GM23338 (cell line): ENCODE data around the gene RAB11A. TPM values are rescaled to one million over a fixed set of nuclear protein-coding genes. Genes with fewer than 3 reads are reported as not detected.

Experiments
- ATAC-seq: fragments of 200-7000 bp; cut with Tn5 transposase; 3 replicates; pipeline ENCODE4 v1.9.1; 2020
- DNase-seq: peaks from one replicate; pipeline ENCODE4 v3.0.0-alpha.2; 2015; ENCODE audit warnings: low spot score
- H2AFZ ChIP-seq: fragments of 200-600 bp; sonication (generic); 2 replicates; pipeline ENCODE4 v1.8.0; 2016; ENCODE audit warnings: antibody characterized with exemption, mild to moderate bottlenecking, moderate library complexity
- H3F3A ChIP-seq: fragments of 200-600 bp; sonication (generic); replicated peaks from 2 replicates; pipeline ENCODE4 v1.8.0; 2017; ENCODE audit warnings: antibody characterized with exemption, mixed run types, low read depth
- H3K27ac ChIP-seq: fragments of 200-600 bp; sonication (generic); 2 replicates; pipeline ENCODE4 v1.6.1; 2016; ENCODE audit warnings: low read depth
- H3K27me3 ChIP-seq: fragments of 200-600 bp; sonication (generic); 2 replicates; pipeline ENCODE4 v1.8.0; 2016; ENCODE audit warnings: mild to moderate bottlenecking, mixed run types, moderate library complexity; ENCODE audit not compliant: insufficient read depth
- H3K36me3 ChIP-seq: fragments of 200-600 bp; sonication (generic); 2 replicates; pipeline ENCODE4 v1.8.0; 2016; ENCODE audit warnings: mild to moderate bottlenecking; ENCODE audit not compliant: insufficient read depth
- H3K4me1 ChIP-seq: fragments of 200-600 bp; sonication (generic); 2 replicates; pipeline ENCODE4 v1.8.0; 2016; ENCODE audit warnings: mild to moderate bottlenecking, moderate library complexity; ENCODE audit not compliant: insufficient read depth
- H3K4me2 ChIP-seq: fragments of 200-600 bp; sonication (generic); 2 replicates; pipeline ENCODE4 v1.7.1; 2017; ENCODE audit warnings: mixed run types
- H3K4me3 ChIP-seq: fragments of 200-600 bp; sonication (generic); 2 replicates; pipeline ENCODE4 v1.6.1; 2016; ENCODE audit warnings: mixed run types
- H3K79me2 ChIP-seq: fragments of 200-600 bp; sonication (generic); replicated peaks from 2 replicates; pipeline ENCODE4 v1.8.0; 2017; ENCODE audit warnings: mild to moderate bottlenecking; ENCODE audit not compliant: insufficient read depth
- H3K9me2 ChIP-seq: fragments of 200-600 bp; sonication (generic); 2 replicates; pipeline ENCODE4 v1.8.0; 2017; ENCODE audit not compliant: insufficient read depth
- H4K20me1 ChIP-seq: fragments of 200-600 bp; sonication (generic); replicated peaks from 2 replicates; pipeline ENCODE4 v1.8.0; 2017; ENCODE audit warnings: mild to moderate bottlenecking; ENCODE audit not compliant: insufficient read depth
- H3K27ac Mint-ChIP-seq: 2 replicates; pipeline ENCODE4 v1.8.0; 2020; ENCODE audit warnings: inconsistent platforms, mild to moderate bottlenecking, moderate library complexity, mixed read lengths
- H3K27me3 Mint-ChIP-seq: 3 replicates; pipeline ENCODE4 v1.8.0; 2022; ENCODE audit warnings: low read depth, mild to moderate bottlenecking, moderate library complexity, mixed read lengths, inconsistent platforms; ENCODE audit not compliant: insufficient read depth, poor library complexity
- H3K36me3 Mint-ChIP-seq: 3 replicates; pipeline ENCODE4 v1.8.0; 2021; ENCODE audit warnings: low read depth, mild to moderate bottlenecking, inconsistent platforms, moderate library complexity, mixed read lengths
- H3K4me1 Mint-ChIP-seq: 3 replicates; pipeline ENCODE4 v1.8.0; 2020; ENCODE audit warnings: mild to moderate bottlenecking, inconsistent platforms, mixed read lengths
- H3K4me3 Mint-ChIP-seq: 3 replicates; pipeline ENCODE4 v1.8.0; 2021; ENCODE audit warnings: moderate library complexity, mild to moderate bottlenecking, inconsistent platforms, mixed read lengths
- H3K9me3 Mint-ChIP-seq: 3 replicates; pipeline ENCODE4 v1.8.0; 2020; ENCODE audit warnings: moderate library complexity, mild to moderate bottlenecking, inconsistent platforms, mixed read lengths
- CREB1 ChIP-seq: fragments of 250-450 bp; sonication (Bioruptor Pico); IDR thresholded peaks from 2 replicates; pipeline ENCODE4 v1.5.0; 2020; ENCODE audit warnings: low read depth, mild to moderate bottlenecking, moderate library complexity
- CTCF ChIP-seq, 2 experiments: fragments of 200-600 bp in 1 of 2; sonication (generic) in 1 of 2; conservative IDR thresholded peaks; 2 replicates each; pipeline versions ENCODE4 v1.5.1 to v1.6.1; 2016 to 2017; ENCODE audit warnings: antibody characterized with exemption in 2 of 2, low read depth in 2 of 2, mild to moderate bottlenecking in 2 of 2, moderate library complexity in 1 of 2
- ETS1 ChIP-seq: IDR thresholded peaks from 2 replicates; pipeline ENCODE4 v1.6.1; 2016; ENCODE audit warnings: antibody characterized with exemption
- EZH2 ChIP-seq: fragments of 200-600 bp; sonication (generic); IDR thresholded peaks from one replicate; pipeline ENCODE4 v1.8.0; 2017; ENCODE audit warnings: antibody characterized with exemption, mild to moderate bottlenecking, low read depth; ENCODE audit not compliant: unreplicated experiment
- EZH2phosphoT487 ChIP-seq: fragments of 200-600 bp; sonication (generic); IDR thresholded peaks from one replicate; pipeline ENCODE4 v1.8.1; 2018; ENCODE audit warnings: antibody characterized with exemption; ENCODE audit not compliant: unreplicated experiment
- JUNB ChIP-seq: IDR thresholded peaks from one replicate; pipeline ENCODE4 v1.6.1; 2016; ENCODE audit warnings: antibody characterized with exemption; ENCODE audit not compliant: unreplicated experiment
- POLR2AphosphoS5 ChIP-seq: IDR thresholded peaks from 2 replicates; pipeline ENCODE4 v1.6.1; 2016; ENCODE audit warnings: antibody characterized with exemption, low read depth
- ZNF331 ChIP-seq: fragments of 250-450 bp; sonication (Bioruptor Pico); IDR thresholded peaks from 2 replicates; pipeline ENCODE4 v1.5.0; 2020; ENCODE audit warnings: low read depth, mild to moderate bottlenecking, moderate library complexity
- polyA plus RNA-seq: library from polyadenylated mRNA; unstranded; fragments of >200 nt; fragmentation: Nextera tagmentation; extraction: Ambion mirVana; gene quantifications from 2 replicates; pipeline ENCODE4 v1.2.1, GENCODE V29; 2016
- total RNA-seq: library from RNA; depleted of rRNA; stranded (reverse); fragments of >200 nt; shearing (Covaris generic); gene quantifications from 2 replicates; pipeline ENCODE4 v1.2.3, GENCODE V29; 2014

Gene RAB11A
- total and polyA plus RNA-seq, 2 experiments from 2014 or later: 251 to 369 TPM

- Histone ChIP-seq H3K9me2 (no peaks in the 10 kb centered on the region), H3K4me1 (no peaks in the 10 kb centered on the region), H3F3A (no peaks in the 10 kb centered on the region), H3K79me2 (no peaks in the 10 kb centered on the region), H3K36me3 (no peaks in the 10 kb centered on the region), H2AFZ (no peak overlapping the region), H4K20me1 (no peaks in the 10 kb centered on the region), H3K27me3 (no peaks in the 10 kb centered on the region), H3K27ac (no peak overlapping the region), H3K4me3 (no peak overlapping the region), H3K4me2 (no peak overlapping the region)
- Mint-ChIP-seq H3K27ac (no peak overlapping the region; the same call in 1 of the 2 replicates), H3K4me3 (no peak overlapping the region), H3K36me3 (no peaks in the 10 kb centered on the region), H3K27me3 (peaks cover 4% of the 10 kb centered on the region), H3K9me3 (no peaks in the 10 kb centered on the region), H3K4me1 (peaks cover 13% of the 10 kb centered on the region)
- DNase-seq: no peak
- no peak for ATAC-seq
- TF ChIP-seq CREB1 (no peak), ETS1 (no peak), POLR2AphosphoS5 (no peak), CTCF (conservative IDR thresholded peaks at IDR 0.05; ENCODE audit: low read depth in 2 of 2) (no peak), EZH2phosphoT487 (no peak), JUNB (no peak), EZH2 (no peak)
Measured at GRCh38 chr15:65923264-65923663, 54.0 kb downstream of the RAB11A start.

- no peak overlapping the region for H3K27ac ChIP-seq
- DNase-seq (no peak), ATAC-seq (no peak)
- H3F3A ChIP-seq: no peaks in the 10 kb centered on the region
- H3K4me1 ChIP-seq: no peaks in the 10 kb centered on the region
- Mint-ChIP-seq H3K9me3 (no peaks in the 10 kb centered on the region), H3K36me3 (no peaks in the 10 kb centered on the region), H3K27ac (no peak overlapping the region), H3K4me3 (no peak overlapping the region), H3K4me1 (peaks cover 13% of the 10 kb centered on the region), H3K27me3 (peaks cover 4% of the 10 kb centered on the region)
- no peak for TF ChIP-seq ZNF331 (CRISPR knock-in tag)
- no peak for TF ChIP-seq CREB1
- no peak for TF ChIP-seq ETS1
- H3K79me2 ChIP-seq: no peaks in the 10 kb centered on the region
- no peaks in the 10 kb centered on the region for H3K9me2 ChIP-seq
- H3K36me3 ChIP-seq: no peaks in the 10 kb centered on the region
- H3K4me3 ChIP-seq: no peak overlapping the region
- H4K20me1 ChIP-seq: no peaks in the 10 kb centered on the region
- no peak overlapping the region for H3K4me2 ChIP-seq
- H3K27me3 ChIP-seq: no peaks in the 10 kb centered on the region
- no peak overlapping the region for H2AFZ ChIP-seq
Measured at GRCh38 chr15:65924004-65924403, 54.7 kb downstream of the RAB11A start.
